Esophagus squamous epithelium (tissue), 4 donors: ENCODE data around the gene PHAX.

ENCODE experiments used
- CTCF ChIP-seq, 6 experiments: fragments of 450-650 bp in 4 of 6; fragments of 200-600 bp in 2 of 6; sonication (generic) in 2 of 6; IDR thresholded peaks; one replicate each; pipeline ENCODE4 v1.5.1; 2016 to 2019; ENCODE audit warnings: antibody characterized with exemption in 6 of 6, mild to moderate bottlenecking in 4 of 6, moderate library complexity in 4 of 6
- POLR2A ChIP-seq, 4 donors: fragments of 450-650 bp; IDR thresholded peaks; one replicate each; pipeline ENCODE4 v1.6.1; 2017; ENCODE audit warnings: antibody characterized with exemption in 4 of 4, mild to moderate bottlenecking in 4 of 4, moderate library complexity in 3 of 4

- TF ChIP-seq CTCF (IDR thresholded peaks at IDR 0.05) (no peak), POLR2A (IDR thresholded peaks at IDR 0.05) (no peak)
Observed at GRCh38 chr5:126636956-126637355, 36.2 kb downstream of the PHAX start.
